ENCODE measurements around the gene LRFN2. TPM values are rescaled to one million over a fixed set of nuclear protein-coding genes. Genes with fewer than 3 reads are reported as not detected.

Gene LRFN2
- total and polyA plus RNA-seq, 11 donors: not detected

GRCh38 chr6:40450483-40450882 lies 136.7 kb downstream of the LRFN2 start:
- H3K9me3 ChIP-seq: no peaks in the 10 kb centered on the region
- no peak overlapping the region for H3K4me3 ChIP-seq
- H3K4me1 ChIP-seq: no peaks in the 10 kb centered on the region
- intact Hi-C loops (cut with DNase I): no loop called here
- H3K36me3 ChIP-seq: no peaks in the 10 kb centered on the region
- ATAC-seq (no peak), DNase-seq (no peak)
- WGBS, 4 donors: 68 to 86% (median 74%) methylated on average over 4 of the region's 4 CpGs
- no peak overlapping the region for H3K27ac ChIP-seq
- H3K27me3 ChIP-seq: peaks cover 0 to 45% (median 2%) of the 10 kb centered on the region in 9 donors
- TF ChIP-seq POLR2A (IDR thresholded peaks at IDR 0.05) (no peak), CTCF (IDR thresholded peaks at IDR 0.05) (no peak)

GRCh38 chr6:40444811-40445210 lies 142.4 kb downstream of the LRFN2 start:
- Histone ChIP-seq H3K27me3 (peaks cover 0 to 19% (median 0%) of the 10 kb centered on the region in 9 donors), H3K36me3 (no peaks in the 10 kb centered on the region), H3K27ac (no peak overlapping the region), H3K4me3 (no peak overlapping the region), H3K4me1 (no peaks in the 10 kb centered on the region), H3K9me3 (no peaks in the 10 kb centered on the region)
- TF ChIP-seq POLR2A (IDR thresholded peaks at IDR 0.05) (no peak), CTCF (IDR thresholded peaks at IDR 0.05) (no peak)
- WGBS, 4 donors: 32 to 50% (median 44%) methylated on average over 1 of the region's 1 CpG
- DNase-seq: no peak
- intact Hi-C loops (cut with DNase I): no loop called here
- no peak for ATAC-seq

GRCh38 chr6:40444312-40444711 lies 142.9 kb downstream of the LRFN2 start:
- no peak overlapping the region for H3K4me3 ChIP-seq
- H3K36me3 ChIP-seq: no peaks in the 10 kb centered on the region
- DNase-seq (no peak), ATAC-seq (no peak)
- H3K4me1 ChIP-seq: no peaks in the 10 kb centered on the region
- WGBS, 4 donors: 51 to 62% (median 55%) methylated on average over 3 of the region's 3 CpGs
- TF ChIP-seq POLR2A (IDR thresholded peaks at IDR 0.05): no peak
- no peak for TF ChIP-seq CTCF (IDR thresholded peaks at IDR 0.05)
- H3K9me3 ChIP-seq: no peaks in the 10 kb centered on the region
- intact Hi-C loops (cut with DNase I): no loop called here
- peaks cover 0 to 20% (median 0%) of the 10 kb centered on the region in 9 donors for H3K27me3 ChIP-seq
- no peak overlapping the region for H3K27ac ChIP-seq

- H3K4me3 ChIP-seq: no peak overlapping the region
- WGBS, 4 donors: 92 to 96% (median 93%) methylated on average over 2 of the region's 2 CpGs
- H3K36me3 ChIP-seq: no peaks in the 10 kb centered on the region
- H3K4me1 ChIP-seq: no peaks in the 10 kb centered on the region
- no peak overlapping the region for H3K27ac ChIP-seq
- H3K27me3 ChIP-seq: peaks cover 0 to 24% (median 0%) of the 10 kb centered on the region in 9 donors
- H3K9me3 ChIP-seq: no peaks in the 10 kb centered on the region
- DNase-seq (no peak), ATAC-seq (no peak)
- TF ChIP-seq CTCF (IDR thresholded peaks at IDR 0.05) (no peak), POLR2A (IDR thresholded peaks at IDR 0.05) (no peak)
- intact Hi-C loops (cut with DNase I): no loop called here
Measured at GRCh38 chr6:40443842-40444241, 143.3 kb downstream of the LRFN2 start.
